ENCODE data around the gene TBXT. TPM values are rescaled to one million over a fixed set of nuclear protein-coding genes. Genes with fewer than 3 reads are reported as not detected.

TBXT gene
- total RNA-seq, 1 experiment from 2014 or later, result 0.31 TPM

DNA sequence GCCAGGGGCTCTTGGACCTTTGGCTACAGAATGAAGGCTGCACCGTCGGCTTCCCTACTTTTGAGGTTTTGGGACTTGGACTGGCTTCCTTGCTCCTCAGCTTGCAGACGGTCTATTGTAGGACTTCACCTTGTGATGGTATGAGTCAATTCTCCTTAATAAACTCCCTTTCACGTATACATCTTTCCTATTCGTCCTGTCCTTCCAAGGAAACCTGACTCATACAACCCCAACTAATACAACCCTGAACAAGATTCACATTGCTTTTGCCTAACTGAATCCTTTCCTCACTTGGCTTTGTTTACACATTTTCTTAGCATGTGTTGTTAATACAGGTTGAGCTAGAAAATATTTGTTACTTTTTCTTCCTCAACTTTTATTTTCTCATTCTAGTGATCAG is 21.9 kb downstream of the TBXT start:
- Histone ChIP-seq H3K27me3 (ENCODE audit: insufficient read depth, low read length) (no peaks in the 10 kb centered on the region), H2BK12ac (ENCODE audit: insufficient read length, low read depth, low read length) (no peak overlapping the region), H3K14ac (ENCODE audit: insufficient read depth, low read length) (no peak overlapping the region), H2BK20ac (ENCODE audit: low read depth, low read length, poor library complexity, severe bottlenecking) (no peak overlapping the region), H3K4ac (ENCODE audit: low read depth, low read length) (no peak overlapping the region), H3T11ph (ENCODE audit: low read length) (no peak overlapping the region), H4K5ac (ENCODE audit: insufficient read length, low read depth, low read length) (no peak overlapping the region), H3K18ac (ENCODE audit: insufficient read length, low read depth, low read length) (no peak overlapping the region), H3K79me1 (ENCODE audit: insufficient read depth, low read depth, low read length, poor library complexity, severe bottlenecking) (no peaks in the 10 kb centered on the region), H2AFZ (ENCODE audit: low read length) (no peak overlapping the region), H3K27ac (ENCODE audit: insufficient read length, low read depth, low read length) (no peak overlapping the region), H4K91ac (ENCODE audit: insufficient read length, low read depth, low read length) (no peak overlapping the region), H2BK15ac (ENCODE audit: low read depth, low read length) (no peak overlapping the region), H3K9ac (ENCODE audit: extremely low read depth, insufficient read length, low read length) (no peak overlapping the region), H3K23ac (ENCODE audit: insufficient read length, low read depth, low read length) (no peak overlapping the region), H2AK5ac (ENCODE audit: insufficient read length, low read length) (no peak overlapping the region), H3K56ac (ENCODE audit: insufficient read length, low read depth, low read length) (no peak overlapping the region), H3K23me2 (ENCODE audit: insufficient read length, low read depth, low read length, poor library complexity, severe bottlenecking) (no peaks in the 10 kb centered on the region), H3K4me2 (ENCODE audit: insufficient read depth, insufficient read length, low read length) (no peak overlapping the region), H3K4me1 (ENCODE audit: insufficient read depth, low read length) (no peaks in the 10 kb centered on the region; the same call in 1 of the 2 replicates), H2BK120ac (ENCODE audit: low read depth, low read length, poor library complexity, severe bottlenecking) (no peak overlapping the region), H3K79me2 (ENCODE audit: insufficient read depth, low read length) (no peaks in the 10 kb centered on the region), H3K9me3 (ENCODE audit: control insufficient read depth, low read depth, low read length) (no peaks in the 10 kb centered on the region), H4K20me1 (ENCODE audit: control insufficient read depth, insufficient read depth, insufficient read length) (no peaks in the 10 kb centered on the region), H2BK5ac (ENCODE audit: insufficient read length, low read length) (no peak overlapping the region), H4K8ac (replicated peaks; ENCODE audit: insufficient read length, low read depth, low read length) (no peak overlapping the region)
- Mint-ChIP-seq H3K9me3 (peaks cover 4 to 18% of the 10 kb centered on the region in 2 experiments), H3K4me3 (no peak overlapping the region), H3K27me3 (ENCODE audit: low read depth) (peaks cover 24% of the 10 kb centered on the region), H3K27ac (no peak overlapping the region), H3K36me3 (ENCODE audit: insufficient read depth in 1 of 3, low read depth in 3 of 3) (peaks cover 0 to 6% (median 2%) of the 10 kb centered on the region in 3 experiments; a peak in 2 of 7 replicates), H3K4me1 (peaks cover 17 to 19% of the 10 kb centered on the region in 2 experiments)
- DNase-seq, result no peak
- TF ChIP-seq, protein P1, sequence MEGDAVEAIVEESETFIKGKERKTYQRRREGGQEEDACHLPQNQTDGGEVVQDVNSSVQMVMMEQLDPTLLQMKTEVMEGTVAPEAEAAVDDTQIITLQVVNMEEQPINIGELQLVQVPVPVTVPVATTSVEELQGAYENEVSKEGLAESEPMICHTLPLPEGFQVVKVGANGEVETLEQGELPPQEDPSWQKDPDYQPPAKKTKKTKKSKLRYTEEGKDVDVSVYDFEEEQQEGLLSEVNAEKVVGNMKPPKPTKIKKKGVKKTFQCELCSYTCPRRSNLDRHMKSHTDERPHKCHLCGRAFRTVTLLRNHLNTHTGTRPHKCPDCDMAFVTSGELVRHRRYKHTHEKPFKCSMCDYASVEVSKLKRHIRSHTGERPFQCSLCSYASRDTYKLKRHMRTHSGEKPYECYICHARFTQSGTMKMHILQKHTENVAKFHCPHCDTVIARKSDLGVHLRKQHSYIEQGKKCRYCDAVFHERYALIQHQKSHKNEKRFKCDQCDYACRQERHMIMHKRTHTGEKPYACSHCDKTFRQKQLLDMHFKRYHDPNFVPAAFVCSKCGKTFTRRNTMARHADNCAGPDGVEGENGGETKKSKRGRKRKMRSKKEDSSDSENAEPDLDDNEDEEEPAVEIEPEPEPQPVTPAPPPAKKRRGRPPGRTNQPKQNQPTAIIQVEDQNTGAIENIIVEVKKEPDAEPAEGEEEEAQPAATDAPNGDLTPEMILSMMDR (conservative IDR thresholded peaks at IDR 0.05), result no peak
- WGBS (ENCODE audit: extremely low coverage, insufficient read length, low lambda C conversion rate), result no CpG with 5 or more reads among the region's 5 CpGs
